Skeletal muscle tissue (tissue), 4 donors: ENCODE data around the gene ZKSCAN2. TPM values are rescaled to one million over a fixed set of nuclear protein-coding genes. Genes with fewer than 3 reads are reported as not detected.

Experiments used
- H3K27ac ChIP-seq: one replicate; pipeline ENCODE4 v1.7.0; 2013; ENCODE audit warnings: mild to moderate bottlenecking, low read depth, low read length, inconsistent platforms
- H3K27me3 ChIP-seq, 3 donors: one replicate each; pipeline ENCODE4 v1.7.0; 2013; ENCODE audit warnings: low read length in 3 of 3; ENCODE audit not compliant: control insufficient read depth in 3 of 3, insufficient read depth in 3 of 3
- H3K36me3 ChIP-seq, 3 donors: one replicate each; pipeline ENCODE4 v1.7.0; 2013; ENCODE audit warnings: low read length in 3 of 3; ENCODE audit not compliant: control insufficient read depth in 3 of 3, insufficient read depth in 3 of 3
- H3K4me1 ChIP-seq, 3 donors: one replicate each; pipeline ENCODE4 v1.7.0; 2013; ENCODE audit warnings: low read length in 3 of 3, mild to moderate bottlenecking in 3 of 3; ENCODE audit not compliant: control insufficient read depth in 3 of 3, insufficient read depth in 3 of 3
- H3K4me3 ChIP-seq, 3 donors: one replicate each; pipeline ENCODE4 v1.7.0; 2013; ENCODE audit warnings: low read length in 3 of 3
- H3K9ac ChIP-seq, 3 donors: one replicate each; pipeline ENCODE4 v1.7.0; 2013; ENCODE audit warnings: low read length in 3 of 3, mild to moderate bottlenecking in 3 of 3, moderate library complexity in 2 of 3, low read depth in 1 of 3
- H3K9me3 ChIP-seq, 3 donors: one replicate each; pipeline ENCODE4 v1.7.0; 2013; ENCODE audit warnings: low read length in 3 of 3; ENCODE audit not compliant: control insufficient read depth in 3 of 3
- total RNA-seq: library from RNA; depleted of rRNA; stranded (reverse); fragments of >200 nt; gene quantifications from one replicate; pipeline ENCODE4 v1.2.3, GENCODE V29; 2014
- donor health status: Osteomylitis.

Gene ZKSCAN2
- total RNA-seq, 1 donor from 2014 or later: 5.2 TPM

- Histone ChIP-seq H3K4me3 (no peak overlapping the region), H3K4me1 (no peaks in the 10 kb centered on the region), H3K9me3 (no peaks in the 10 kb centered on the region), H3K9ac (no peak overlapping the region), H3K27me3 (no peaks in the 10 kb centered on the region), H3K36me3 (no peaks in the 10 kb centered on the region), H3K27ac (no peak overlapping the region)
Measured at GRCh38 chr16:25210758-25211157, 46.9 kb downstream of the ZKSCAN2 start.

- Histone ChIP-seq H3K9ac (no peak overlapping the region), H3K27me3 (no peaks in the 10 kb centered on the region), H3K4me1 (no peaks in the 10 kb centered on the region), H3K4me3 (no peak overlapping the region), H3K27ac (no peak overlapping the region), H3K9me3 (no peaks in the 10 kb centered on the region), H3K36me3 (no peaks in the 10 kb centered on the region)
Measured at GRCh38 chr16:25199457-25199856, 58.2 kb downstream of the ZKSCAN2 start.

DNA sequence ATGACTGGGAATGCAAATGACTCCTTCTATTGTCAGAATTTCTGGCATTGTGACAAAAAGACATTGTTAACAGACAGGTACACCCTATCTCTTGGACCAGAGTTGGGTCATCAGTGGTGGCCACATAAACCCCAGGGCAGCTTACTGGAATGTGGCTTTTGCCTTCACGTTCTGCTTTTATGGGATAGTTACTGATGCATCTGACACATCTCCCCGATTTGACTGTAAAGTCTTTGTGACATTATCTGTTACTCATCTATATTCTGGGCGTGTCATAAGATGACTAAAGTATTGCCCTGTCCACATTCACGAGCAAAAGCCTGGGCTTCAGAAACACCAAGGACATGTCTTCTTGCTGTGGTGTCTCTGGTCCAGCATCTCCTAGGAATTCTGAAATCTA, 59.6 kb downstream of the ZKSCAN2 start:
- no peaks in the 10 kb centered on the region for H3K27me3 ChIP-seq
- H3K9ac ChIP-seq: no peak overlapping the region
- no peaks in the 10 kb centered on the region for H3K4me1 ChIP-seq
- no peak overlapping the region for H3K27ac ChIP-seq
- no peaks in the 10 kb centered on the region for H3K36me3 ChIP-seq
- no peaks in the 10 kb centered on the region for H3K9me3 ChIP-seq
- no peak overlapping the region for H3K4me3 ChIP-seq

- H3K4me1 ChIP-seq: no peaks in the 10 kb centered on the region
- no peaks in the 10 kb centered on the region for H3K9me3 ChIP-seq
- H3K36me3 ChIP-seq: no peaks in the 10 kb centered on the region
- H3K27ac ChIP-seq: no peak overlapping the region
- no peak overlapping the region for H3K9ac ChIP-seq
- no peaks in the 10 kb centered on the region for H3K27me3 ChIP-seq
- H3K4me3 ChIP-seq: no peak overlapping the region
Measured at GRCh38 chr16:25194273-25194878, 63.3 kb downstream of the ZKSCAN2 start.

DNA sequence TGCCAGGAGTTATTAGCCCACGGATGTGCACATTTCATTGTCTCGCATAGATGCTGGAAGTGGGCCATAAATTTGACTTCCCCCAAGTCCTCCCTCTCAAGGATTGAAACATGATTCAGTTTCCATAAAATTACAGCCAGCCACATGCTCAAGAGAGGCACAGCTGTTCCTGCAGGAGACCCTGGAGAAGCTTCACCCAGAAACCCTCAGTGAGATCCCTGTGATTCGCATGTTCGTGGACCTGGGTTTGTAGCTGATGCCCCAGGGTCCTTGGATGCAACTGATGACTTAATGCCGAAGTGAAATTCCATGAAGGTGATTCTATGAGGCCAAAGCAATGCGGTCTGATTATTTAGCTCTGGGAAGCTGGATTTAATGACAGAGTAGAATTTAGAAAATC, 65.5 kb downstream of the ZKSCAN2 start:
- Histone ChIP-seq H3K4me1 (no peaks in the 10 kb centered on the region), H3K9ac (no peak overlapping the region)

GRCh38 chr16:25189305-25189704, 68.3 kb downstream of the ZKSCAN2 start:
- Histone ChIP-seq H3K4me3 (no peak overlapping the region), H3K27ac (no peak overlapping the region), H3K9me3 (no peaks in the 10 kb centered on the region), H3K36me3 (no peaks in the 10 kb centered on the region), H3K4me1 (no peaks in the 10 kb centered on the region), H3K27me3 (no peaks in the 10 kb centered on the region), H3K9ac (no peak overlapping the region)

More for the DNA sequence above, 65.5 kb downstream of the ZKSCAN2 start:
- H3K27ac ChIP-seq: no peak overlapping the region
- no peaks in the 10 kb centered on the region for H3K9me3 ChIP-seq
- no peaks in the 10 kb centered on the region for H3K36me3 ChIP-seq
- no peaks in the 10 kb centered on the region for H3K27me3 ChIP-seq
- H3K4me3 ChIP-seq: no peak overlapping the region

- Histone ChIP-seq H3K4me1 (no peaks in the 10 kb centered on the region), H3K9me3 (no peaks in the 10 kb centered on the region), H3K36me3 (no peaks in the 10 kb centered on the region), H3K27ac (no peak overlapping the region), H3K4me3 (no peak overlapping the region), H3K9ac (no peak overlapping the region), H3K27me3 (no peaks in the 10 kb centered on the region)
Measured at GRCh38 chr16:25187491-25187795, 70.2 kb downstream of the ZKSCAN2 start.

Other genes with a start within 250 kb of the ZKSCAN2 start
- gene ARHGAP17, start 242.5 kb downstream of the ZKSCAN2 start, total RNA-seq: 17.2 TPM
- 40.2 TPM for gene LCMT1, start 146.1 kb downstream of the ZKSCAN2 start, total RNA-seq
- gene AQP8, start 40.9 kb downstream of the ZKSCAN2 start, total RNA-seq: not detected